ENCODE measurements around the gene OTOP3. TPM values are rescaled to one million over a fixed set of nuclear protein-coding genes. Genes with fewer than 3 reads are reported as not detected.

The OTOP3 gene
- total and polyA plus RNA-seq, 2 experiments from 2014 or later: not detected

GRCh38 chr17:74893936-74894671 is 41.6 kb upstream of the OTOP3 start:
- Histone ChIP-seq H3K4me3 (peak overlapping the region; percentile 76), H3K79me2 (replicated peaks; ENCODE audit: insufficient read depth) (no peaks in the 10 kb centered on the region), H3K27ac (ENCODE audit: low read depth) (no peak overlapping the region), H3K4me2 (peak overlapping the region; percentile 92), H4K20me1 (replicated peaks; ENCODE audit: insufficient read depth) (no peaks in the 10 kb centered on the region), H3K4me1 (ENCODE audit: insufficient read depth) (0 out of 2 replicates have a peak, but pooled peaks cover 3% of the 10 kb centered on the region), H3K36me3 (ENCODE audit: insufficient read depth) (no peaks in the 10 kb centered on the region), H3K9me2 (ENCODE audit: insufficient read depth) (no peaks in the 10 kb centered on the region), H2AFZ (peak overlapping the region; percentile 94; the same call in 1 of the 2 replicates), H3K27me3 (ENCODE audit: insufficient read depth) (peaks cover 65% of the 10 kb centered on the region), H3F3A (replicated peaks; ENCODE audit: low read depth) (no peaks in the 10 kb centered on the region)
- Mint-ChIP-seq H3K36me3 (ENCODE audit: low read depth) (no peaks in the 10 kb centered on the region), H3K4me3 (peak overlapping the region; percentile 72), H3K4me1 (peaks cover 6% of the 10 kb centered on the region; the same call in 2 of the 3 replicates), H3K9me3 (no peaks in the 10 kb centered on the region), H3K27ac (no peak overlapping the region), H3K27me3 (ENCODE audit: insufficient read depth, low read depth, poor library complexity) (peaks cover 46% of the 10 kb centered on the region)
- no peak for DNase-seq (ENCODE audit: low spot score)
- ATAC-seq: no peak
- TF ChIP-seq JUNB (IDR thresholded peaks at IDR 0.05; ENCODE audit: unreplicated experiment) (no peak), REST (IDR thresholded peaks at IDR 0.05; ENCODE audit: unreplicated experiment) (no peak)

GRCh38 chr17:74898376-74898946 is 37.2 kb upstream of the OTOP3 start:
- H3K27me3 ChIP-seq (ENCODE audit: insufficient read depth): peaks cover 40% of the 10 kb centered on the region
- TF ChIP-seq, protein P1, sequence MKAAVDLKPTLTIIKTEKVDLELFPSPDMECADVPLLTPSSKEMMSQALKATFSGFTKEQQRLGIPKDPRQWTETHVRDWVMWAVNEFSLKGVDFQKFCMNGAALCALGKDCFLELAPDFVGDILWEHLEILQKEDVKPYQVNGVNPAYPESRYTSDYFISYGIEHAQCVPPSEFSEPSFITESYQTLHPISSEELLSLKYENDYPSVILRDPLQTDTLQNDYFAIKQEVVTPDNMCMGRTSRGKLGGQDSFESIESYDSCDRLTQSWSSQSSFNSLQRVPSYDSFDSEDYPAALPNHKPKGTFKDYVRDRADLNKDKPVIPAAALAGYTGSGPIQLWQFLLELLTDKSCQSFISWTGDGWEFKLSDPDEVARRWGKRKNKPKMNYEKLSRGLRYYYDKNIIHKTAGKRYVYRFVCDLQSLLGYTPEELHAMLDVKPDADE (IDR thresholded peaks at IDR 0.05): no peak
- TF ChIP-seq NANOG (IDR thresholded peaks at IDR 0.05; ENCODE audit: borderline replicate concordance) (no peak), EZH2phosphoT487 (IDR thresholded peaks at IDR 0.05; ENCODE audit: unreplicated experiment) (no peak), ZNF114 (CRISPR knock-in tag; IDR thresholded peaks at IDR 0.05) (no peak), EZH2 (IDR thresholded peaks at IDR 0.05; ENCODE audit: low read depth, unreplicated experiment) (no peak)
- TF ChIP-seq, protein P2, sequence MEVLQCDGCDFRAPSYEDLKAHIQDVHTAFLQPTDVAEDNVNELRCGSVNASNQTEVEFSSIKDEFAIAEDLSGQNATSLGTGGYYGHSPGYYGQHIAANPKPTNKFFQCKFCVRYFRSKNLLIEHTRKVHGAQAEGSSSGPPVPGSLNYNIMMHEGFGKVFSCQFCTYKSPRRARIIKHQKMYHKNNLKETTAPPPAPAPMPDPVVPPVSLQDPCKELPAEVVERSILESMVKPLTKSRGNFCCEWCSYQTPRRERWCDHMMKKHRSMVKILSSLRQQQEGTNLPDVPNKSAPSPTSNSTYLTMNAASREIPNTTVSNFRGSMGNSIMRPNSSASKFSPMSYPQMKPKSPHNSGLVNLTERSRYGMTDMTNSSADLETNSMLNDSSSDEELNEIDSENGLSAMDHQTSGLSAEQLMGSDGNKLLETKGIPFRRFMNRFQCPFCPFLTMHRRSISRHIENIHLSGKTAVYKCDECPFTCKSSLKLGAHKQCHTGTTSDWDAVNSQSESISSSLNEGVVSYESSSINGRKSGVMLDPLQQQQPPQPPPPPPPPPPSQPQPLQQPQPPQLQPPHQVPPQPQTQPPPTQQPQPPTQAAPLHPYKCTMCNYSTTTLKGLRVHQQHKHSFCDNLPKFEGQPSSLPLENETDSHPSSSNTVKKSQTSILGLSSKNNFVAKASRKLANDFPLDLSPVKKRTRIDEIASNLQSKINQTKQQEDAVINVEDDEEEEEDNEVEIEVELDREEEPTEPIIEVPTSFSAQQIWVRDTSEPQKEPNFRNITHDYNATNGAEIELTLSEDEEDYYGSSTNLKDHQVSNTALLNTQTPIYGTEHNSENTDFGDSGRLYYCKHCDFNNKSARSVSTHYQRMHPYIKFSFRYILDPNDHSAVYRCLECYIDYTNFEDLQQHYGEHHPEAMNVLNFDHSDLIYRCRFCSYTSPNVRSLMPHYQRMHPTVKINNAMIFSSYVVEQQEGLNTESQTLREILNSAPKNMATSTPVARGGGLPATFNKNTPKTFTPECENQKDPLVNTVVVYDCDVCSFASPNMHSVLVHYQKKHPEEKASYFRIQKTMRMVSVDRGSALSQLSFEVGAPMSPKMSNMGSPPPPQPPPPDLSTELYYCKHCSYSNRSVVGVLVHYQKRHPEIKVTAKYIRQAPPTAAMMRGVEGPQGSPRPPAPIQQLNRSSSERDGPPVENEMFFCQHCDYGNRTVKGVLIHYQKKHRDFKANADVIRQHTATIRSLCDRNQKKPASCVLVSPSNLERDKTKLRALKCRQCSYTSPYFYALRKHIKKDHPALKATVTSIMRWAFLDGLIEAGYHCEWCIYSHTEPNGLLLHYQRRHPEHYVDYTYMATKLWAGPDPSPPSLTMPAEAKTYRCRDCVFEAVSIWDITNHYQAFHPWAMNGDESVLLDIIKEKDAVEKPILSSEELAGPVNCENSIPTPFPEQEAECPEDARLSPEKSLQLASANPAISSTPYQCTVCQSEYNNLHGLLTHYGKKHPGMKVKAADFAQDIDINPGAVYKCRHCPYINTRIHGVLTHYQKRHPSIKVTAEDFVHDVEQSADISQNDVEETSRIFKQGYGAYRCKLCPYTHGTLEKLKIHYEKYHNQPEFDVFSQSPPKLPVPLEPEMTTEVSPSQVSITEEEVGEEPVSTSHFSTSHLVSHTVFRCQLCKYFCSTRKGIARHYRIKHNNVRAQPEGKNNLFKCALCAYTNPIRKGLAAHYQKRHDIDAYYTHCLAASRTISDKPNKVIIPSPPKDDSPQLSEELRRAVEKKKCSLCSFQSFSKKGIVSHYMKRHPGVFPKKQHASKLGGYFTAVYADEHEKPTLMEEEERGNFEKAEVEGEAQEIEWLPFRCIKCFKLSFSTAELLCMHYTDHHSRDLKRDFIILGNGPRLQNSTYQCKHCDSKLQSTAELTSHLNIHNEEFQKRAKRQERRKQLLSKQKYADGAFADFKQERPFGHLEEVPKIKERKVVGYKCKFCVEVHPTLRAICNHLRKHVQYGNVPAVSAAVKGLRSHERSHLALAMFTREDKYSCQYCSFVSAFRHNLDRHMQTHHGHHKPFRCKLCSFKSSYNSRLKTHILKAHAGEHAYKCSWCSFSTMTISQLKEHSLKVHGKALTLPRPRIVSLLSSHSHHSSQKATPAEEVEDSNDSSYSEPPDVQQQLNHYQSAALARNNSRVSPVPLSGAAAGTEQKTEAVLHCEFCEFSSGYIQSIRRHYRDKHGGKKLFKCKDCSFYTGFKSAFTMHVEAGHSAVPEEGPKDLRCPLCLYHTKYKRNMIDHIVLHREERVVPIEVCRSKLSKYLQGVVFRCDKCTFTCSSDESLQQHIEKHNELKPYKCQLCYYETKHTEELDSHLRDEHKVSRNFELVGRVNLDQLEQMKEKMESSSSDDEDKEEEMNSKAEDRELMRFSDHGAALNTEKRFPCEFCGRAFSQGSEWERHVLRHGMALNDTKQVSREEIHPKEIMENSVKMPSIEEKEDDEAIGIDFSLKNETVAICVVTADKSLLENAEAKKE (CRISPR knock-in tag; IDR thresholded peaks at IDR 0.05): no peak

More at GRCh38 chr17:74898376-74898946, 37.2 kb upstream of the OTOP3 start:
- no peak for ATAC-seq
- no peak overlapping the region for H3K4me3 Mint-ChIP-seq
- H3K36me3 Mint-ChIP-seq (ENCODE audit: low read depth): no peaks in the 10 kb centered on the region
- Histone ChIP-seq H3K79me2 (replicated peaks; ENCODE audit: insufficient read depth) (no peaks in the 10 kb centered on the region), H2AFZ (no peak overlapping the region), H3F3A (replicated peaks; ENCODE audit: low read depth) (no peaks in the 10 kb centered on the region), H3K36me3 (ENCODE audit: insufficient read depth) (no peaks in the 10 kb centered on the region), H3K4me2 (no peak overlapping the region), H3K4me1 (ENCODE audit: insufficient read depth) (no peaks in the 10 kb centered on the region), H3K4me3 (no peak overlapping the region), H3K9me2 (ENCODE audit: insufficient read depth) (no peaks in the 10 kb centered on the region), H4K20me1 (replicated peaks; ENCODE audit: insufficient read depth) (no peaks in the 10 kb centered on the region), H3K27ac (ENCODE audit: low read depth) (no peak overlapping the region)
- H3K27ac Mint-ChIP-seq: no peak overlapping the region
- peaks cover 7% of the 10 kb centered on the region; the same call in 2 of the 3 replicates for H3K4me1 Mint-ChIP-seq
- peaks cover 29% of the 10 kb centered on the region for H3K27me3 Mint-ChIP-seq (ENCODE audit: insufficient read depth, low read depth, poor library complexity)
- DNase-seq (ENCODE audit: low spot score): no peak
- no peaks in the 10 kb centered on the region for H3K9me3 Mint-ChIP-seq

All from GM23338 (cell line).